ENCODE results near the gene STX10. TPM values are rescaled to one million over a fixed set of nuclear protein-coding genes. Genes with fewer than 3 reads are reported as not detected.
"Not testable (repeated sequence)": the region's sequence is repeated elsewhere in the genome, so short reads cannot be mapped to it uniquely, and the experiment has no call there.

The STX10 gene
- total RNA-seq, 3 donors from 2014 or later: 48.2 to 59.7 (median 49.3) TPM

DNA sequence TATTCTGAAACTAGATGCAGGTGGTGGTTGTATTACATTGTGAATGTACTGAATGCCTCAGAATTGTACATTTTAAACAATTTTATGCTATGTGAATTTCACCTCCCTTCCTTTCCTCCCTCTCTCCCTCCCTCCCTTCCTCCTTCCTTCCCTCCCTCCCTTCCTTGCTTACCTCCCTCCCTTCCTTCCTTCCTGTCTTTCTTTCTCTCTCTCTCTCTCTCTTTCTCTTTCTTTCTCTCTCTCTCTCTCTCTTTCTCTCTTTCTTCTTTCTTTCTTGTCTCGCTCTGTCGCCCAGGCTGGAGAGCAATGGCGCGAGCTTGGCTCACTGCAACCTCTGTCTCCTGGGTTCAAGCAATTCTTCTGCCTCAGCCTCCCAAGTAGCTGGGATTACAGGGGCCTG lies 37.2 kb upstream of the STX10 start:
- Histone ChIP-seq H3K9me3 (no peaks in the 10 kb centered on the region), H3K36me3 (ENCODE audit: low read depth) (no peaks in the 10 kb centered on the region), H3K4me1 (ENCODE audit: low read depth) (no peaks in the 10 kb centered on the region), H3K4me3 (no peak overlapping the region)
- intact Hi-C loops (cut with DNase I, micrococcal nuclease): no loop called here
- ATAC-seq (no peak), DNase-seq (no peak)
- TF ChIP-seq, protein P1, sequence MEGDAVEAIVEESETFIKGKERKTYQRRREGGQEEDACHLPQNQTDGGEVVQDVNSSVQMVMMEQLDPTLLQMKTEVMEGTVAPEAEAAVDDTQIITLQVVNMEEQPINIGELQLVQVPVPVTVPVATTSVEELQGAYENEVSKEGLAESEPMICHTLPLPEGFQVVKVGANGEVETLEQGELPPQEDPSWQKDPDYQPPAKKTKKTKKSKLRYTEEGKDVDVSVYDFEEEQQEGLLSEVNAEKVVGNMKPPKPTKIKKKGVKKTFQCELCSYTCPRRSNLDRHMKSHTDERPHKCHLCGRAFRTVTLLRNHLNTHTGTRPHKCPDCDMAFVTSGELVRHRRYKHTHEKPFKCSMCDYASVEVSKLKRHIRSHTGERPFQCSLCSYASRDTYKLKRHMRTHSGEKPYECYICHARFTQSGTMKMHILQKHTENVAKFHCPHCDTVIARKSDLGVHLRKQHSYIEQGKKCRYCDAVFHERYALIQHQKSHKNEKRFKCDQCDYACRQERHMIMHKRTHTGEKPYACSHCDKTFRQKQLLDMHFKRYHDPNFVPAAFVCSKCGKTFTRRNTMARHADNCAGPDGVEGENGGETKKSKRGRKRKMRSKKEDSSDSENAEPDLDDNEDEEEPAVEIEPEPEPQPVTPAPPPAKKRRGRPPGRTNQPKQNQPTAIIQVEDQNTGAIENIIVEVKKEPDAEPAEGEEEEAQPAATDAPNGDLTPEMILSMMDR (IDR thresholded peaks at IDR 0.05): no peak

DNA sequence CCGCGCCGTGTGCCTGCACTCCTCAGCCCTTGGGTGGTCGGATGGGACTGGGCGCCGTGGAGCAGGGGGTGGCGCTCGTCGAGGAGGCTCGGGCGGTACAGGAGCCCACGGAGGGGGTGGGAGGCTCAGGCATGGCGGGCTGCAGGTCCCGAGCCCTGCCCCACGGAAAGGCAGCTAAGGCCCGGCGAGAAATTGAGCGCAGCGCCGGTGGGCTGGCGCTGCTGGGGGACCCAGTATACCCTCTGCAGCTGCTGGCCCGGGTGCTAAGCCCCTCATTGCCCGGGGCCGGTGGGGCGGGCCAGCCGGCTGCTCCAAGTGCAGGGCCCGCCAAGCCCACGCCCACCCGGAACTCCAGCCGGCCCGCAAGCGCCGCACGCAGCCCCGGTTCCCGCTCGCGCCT lies 36.5 kb upstream of the STX10 start:
- H3K4me1 ChIP-seq (ENCODE audit: low read depth); intact Hi-C loops (cut with DNase I, micrococcal nuclease); DNase-seq; H3K36me3 ChIP-seq (ENCODE audit: low read depth); H3K4me3 ChIP-seq; H3K9me3 ChIP-seq; ATAC-seq: not testable (repeated sequence)

DNA sequence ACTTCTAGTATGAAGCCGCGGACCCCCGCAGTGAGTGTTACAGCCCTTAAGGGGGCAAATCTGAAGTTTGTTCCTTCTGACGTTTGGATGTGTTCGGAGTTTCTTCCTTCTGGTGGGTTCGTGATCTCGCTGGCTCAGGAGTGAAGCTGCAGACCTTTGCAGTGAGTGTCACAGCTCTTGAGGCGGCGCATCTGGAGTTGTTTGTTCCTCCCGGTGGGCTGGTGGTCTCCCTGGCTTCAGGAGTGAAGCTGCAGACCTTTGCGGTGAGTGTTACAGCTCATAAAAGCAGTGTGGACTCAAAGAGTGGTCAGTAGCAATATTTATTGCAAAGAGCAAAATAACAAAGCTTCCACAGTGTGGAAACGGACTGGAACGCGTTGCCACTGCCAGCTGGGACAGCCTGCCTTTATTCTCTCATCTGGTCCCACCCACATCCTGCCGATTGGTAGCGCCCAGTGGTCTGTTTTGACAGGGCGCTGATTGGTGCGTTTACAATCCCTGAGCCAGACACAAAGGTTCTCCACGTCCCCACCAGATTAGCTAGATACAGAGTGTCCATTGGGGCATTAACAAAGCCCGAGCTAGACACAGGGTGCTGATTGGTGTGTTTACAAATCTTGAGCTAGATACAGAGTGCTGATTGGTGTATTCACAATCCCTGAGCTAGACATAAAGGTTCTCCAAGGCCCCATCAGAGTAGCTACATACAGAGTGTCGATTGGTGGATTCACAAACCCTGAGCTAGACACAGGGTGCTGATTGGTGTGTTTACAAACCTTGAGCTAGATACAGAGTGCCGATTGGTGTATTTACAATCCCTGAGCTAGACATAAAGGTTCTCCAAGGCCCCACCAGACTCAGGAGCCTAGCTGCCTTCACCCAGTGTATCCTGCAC lies 35.8 kb upstream of the STX10 start:
- H3K36me3 ChIP-seq (ENCODE audit: low read depth); H3K4me3 ChIP-seq; ATAC-seq; intact Hi-C loops (cut with DNase I, micrococcal nuclease); DNase-seq; H3K9me3 ChIP-seq: not testable (repeated sequence)
- peaks cover 11% of the 10 kb centered on the region for H3K4me1 ChIP-seq (ENCODE audit: low read depth)

DNA sequence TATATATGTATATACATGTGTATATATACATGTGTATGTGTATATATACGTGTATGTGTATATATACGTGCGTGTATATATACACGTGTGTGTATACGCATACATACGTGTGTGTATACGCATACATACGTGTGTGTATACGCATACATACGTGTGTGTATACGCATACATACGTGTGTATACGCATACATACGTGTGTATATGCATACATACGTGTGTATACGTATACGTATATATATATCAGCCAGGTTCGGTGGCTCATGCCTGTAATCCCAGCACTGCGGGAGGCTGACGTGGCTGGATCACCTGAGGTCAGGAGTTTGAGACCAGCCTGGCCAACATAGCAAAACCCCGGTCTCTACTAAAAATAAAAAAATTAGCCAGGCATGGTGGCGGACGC lies 34.8 kb upstream of the STX10 start:
- intact Hi-C loops (cut with DNase I, micrococcal nuclease); H3K36me3 ChIP-seq (ENCODE audit: low read depth); ATAC-seq; H3K4me3 ChIP-seq; H3K9me3 ChIP-seq; DNase-seq: not testable (repeated sequence)
- peaks cover 11% of the 10 kb centered on the region for H3K4me1 ChIP-seq (ENCODE audit: low read depth)

DNA sequence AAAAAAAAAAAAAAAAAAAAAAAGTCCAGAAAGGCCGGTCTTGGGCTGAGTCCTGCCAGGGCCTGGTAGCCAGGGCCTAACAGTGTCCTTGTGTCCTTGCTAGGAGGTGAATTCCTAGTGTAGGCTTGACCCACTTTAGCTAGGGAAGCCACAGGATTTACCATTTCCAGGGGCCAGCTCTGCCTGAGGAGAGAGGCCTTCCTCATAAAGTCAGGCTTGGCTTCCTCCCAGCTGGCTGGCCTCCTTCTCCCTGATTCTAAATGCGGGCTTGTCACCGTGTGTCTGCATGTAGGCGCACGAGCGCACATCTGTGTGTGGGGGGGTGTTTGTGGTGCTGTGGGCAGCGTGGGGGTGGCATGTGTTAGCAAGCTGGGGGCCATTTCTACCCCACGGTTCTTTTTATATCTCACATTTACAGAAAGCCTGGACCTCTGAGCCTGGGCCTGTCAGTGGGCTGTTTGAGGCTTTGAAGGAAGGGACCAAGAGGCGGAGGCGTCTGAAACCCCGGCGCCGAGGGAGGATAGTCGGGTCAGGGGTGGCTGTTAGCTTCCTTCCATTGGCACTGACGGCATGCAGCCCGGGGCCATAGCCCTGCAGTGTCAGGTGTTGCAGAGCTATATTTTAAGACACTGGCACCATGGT lies 31.7 kb upstream of the STX10 start:
- Histone ChIP-seq H3K4me1 (ENCODE audit: low read depth) (peaks cover 11% of the 10 kb centered on the region), H3K36me3 (ENCODE audit: low read depth) (no peaks in the 10 kb centered on the region), H3K9me3 (no peaks in the 10 kb centered on the region), H3K4me3 (no peak overlapping the region)
- DNase-seq (peak in 2 of 3 donors; percentile 79 to 85), ATAC-seq (peak; percentile 87)
- intact Hi-C loops (cut with DNase I, micrococcal nuclease): no loop called here
- TF ChIP-seq, protein P1 (IDR thresholded peaks at IDR 0.05): no peak

DNA sequence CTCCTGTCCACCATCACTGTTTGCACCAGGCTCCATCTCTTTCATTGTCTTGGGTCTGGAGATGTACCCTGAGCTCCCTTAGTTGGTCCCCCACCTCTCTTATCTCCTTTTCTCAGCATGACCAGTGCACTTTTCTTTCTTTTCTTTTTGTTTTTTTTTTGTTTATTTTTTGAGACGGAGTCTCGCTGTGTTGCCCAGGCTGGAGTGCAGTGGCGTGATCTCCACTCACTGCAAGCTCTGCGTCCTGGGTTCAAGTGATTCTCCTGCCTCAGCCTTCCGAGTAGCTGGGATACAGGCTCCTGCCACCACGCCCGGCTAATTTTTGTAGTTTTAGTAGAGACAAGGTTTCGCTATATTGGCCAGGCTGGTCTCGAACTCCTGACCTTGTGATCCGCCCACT lies 28.1 kb upstream of the STX10 start:
- DNase-seq; H3K4me3 ChIP-seq; H3K36me3 ChIP-seq (ENCODE audit: low read depth); H3K9me3 ChIP-seq; intact Hi-C loops (cut with DNase I, micrococcal nuclease); ATAC-seq: not testable (repeated sequence)
- peaks cover 11% of the 10 kb centered on the region for H3K4me1 ChIP-seq (ENCODE audit: low read depth)

DNA sequence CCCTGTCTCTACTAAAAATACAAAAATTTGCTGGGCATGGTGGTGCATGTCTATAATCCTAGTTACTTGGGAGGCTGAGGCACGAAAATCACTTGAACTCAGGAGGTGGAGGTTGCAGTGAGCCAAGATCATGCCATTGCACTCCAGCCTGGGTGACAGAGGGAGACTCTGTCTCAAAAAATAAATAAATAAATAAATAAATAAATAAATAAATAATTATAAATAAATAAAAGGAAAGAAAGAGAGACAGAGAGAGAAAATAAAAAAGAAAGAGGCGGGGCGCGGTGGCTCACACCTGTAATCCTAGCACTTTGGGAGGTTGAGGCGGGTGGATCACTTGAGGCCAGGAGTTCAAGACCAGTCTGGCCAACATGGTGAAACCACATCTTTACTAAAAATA lies 27.4 kb upstream of the STX10 start:
- H3K4me1 ChIP-seq (ENCODE audit: low read depth): peaks cover 16% of the 10 kb centered on the region
- H3K36me3 ChIP-seq (ENCODE audit: low read depth); H3K4me3 ChIP-seq; ATAC-seq; intact Hi-C loops (cut with DNase I, micrococcal nuclease); H3K9me3 ChIP-seq; DNase-seq: not testable (repeated sequence)

DNA sequence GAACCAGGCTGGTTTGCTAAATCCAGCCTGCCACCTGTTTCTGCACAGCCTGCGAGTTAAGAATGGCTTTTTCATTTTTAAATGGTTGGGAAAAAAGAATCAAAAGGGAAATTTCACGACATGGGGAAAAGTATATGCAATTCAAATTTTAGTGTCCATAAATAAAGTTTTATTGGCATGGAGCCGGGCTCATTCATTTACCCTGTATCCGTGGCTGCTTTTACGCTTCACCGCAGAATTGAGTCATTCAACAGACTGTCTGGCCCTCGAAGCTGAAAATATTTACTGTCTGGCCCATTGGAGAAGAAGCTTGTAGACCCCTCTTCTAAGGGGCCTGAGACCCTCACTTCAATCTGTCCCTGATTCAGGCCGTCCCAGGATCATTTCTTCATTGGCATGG lies 26.2 kb upstream of the STX10 start:
- Histone ChIP-seq H3K9me3 (no peaks in the 10 kb centered on the region), H3K36me3 (ENCODE audit: low read depth) (no peaks in the 10 kb centered on the region), H3K4me3 (no peak overlapping the region), H3K4me1 (ENCODE audit: low read depth) (peaks cover 14% of the 10 kb centered on the region)
- DNase-seq (no peak), ATAC-seq (peak; percentile 42)
- TF ChIP-seq, protein P1 (IDR thresholded peaks at IDR 0.05): no peak
- intact Hi-C loops (cut with DNase I, micrococcal nuclease): no loop called here

Data from mucosa of descending colon (tissue), 3 donors.